Lower leg skin (tissue), 3 donors: Measurements from ENCODE around the gene ZNF415.

Experiments
- CTCF ChIP-seq, 3 donors: fragments of 450-650 bp; IDR thresholded peaks; one replicate each; pipeline ENCODE4 v1.5.1; 2016; ENCODE audit warnings: antibody characterized with exemption in 3 of 3, mild to moderate bottlenecking in 3 of 3, moderate library complexity in 2 of 3
- POLR2A ChIP-seq, 2 donors: fragments of 450-650 bp; IDR thresholded peaks; one replicate each; pipeline ENCODE4 v1.6.1; 2016 to 2017; ENCODE audit warnings: antibody characterized with exemption in 2 of 2, mild to moderate bottlenecking in 1 of 2, moderate library complexity in 1 of 2

GRCh38 chr19:53082929-53083328, 49.8 kb downstream of the ZNF415 start:
- TF ChIP-seq POLR2A (IDR thresholded peaks at IDR 0.05), result no peak
- no peak for TF ChIP-seq CTCF (IDR thresholded peaks at IDR 0.05)
